ENCODE measurements around the gene PBRM1. TPM values are rescaled to one million over a fixed set of nuclear protein-coding genes. Genes with fewer than 3 reads are reported as not detected.

PBRM1 gene
- total RNA-seq, 1 experiment from 2014 or later: 42.8 TPM

DNA sequence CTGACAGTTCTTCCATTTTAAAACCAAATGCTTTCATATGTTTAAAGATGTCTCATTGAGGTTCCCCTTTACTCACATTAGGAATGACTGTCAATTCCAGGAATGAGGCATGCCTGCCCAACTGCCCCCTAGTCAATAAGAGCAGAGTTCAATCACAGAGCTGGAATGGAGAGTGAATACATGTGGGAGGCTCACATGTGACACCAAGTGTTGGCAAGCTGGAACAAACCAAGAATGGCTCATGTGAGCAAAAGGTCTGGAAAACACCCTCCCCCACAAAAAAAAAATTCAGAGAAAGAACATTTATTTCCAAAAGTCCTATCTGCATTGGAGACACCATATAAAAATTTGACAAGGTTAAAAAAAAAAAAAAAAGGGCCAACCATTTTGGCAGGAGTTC lies 3.7 kb downstream of the PBRM1 start:
- Histone ChIP-seq H3K4me2 (0 out of 2 replicates have a peak overlapping the region, but pooled peaks have one; percentile 28), H3K36me3 (ENCODE audit: low read depth) (peaks cover 25% of the 10 kb centered on the region), H3K79me2 (ENCODE audit: low read depth) (peaks cover 54% of the 10 kb centered on the region), H3K9me2 (ENCODE audit: insufficient read depth) (no peaks in the 10 kb centered on the region), H2AFZ (no peak overlapping the region), H3K27ac (0 out of 2 replicates have a peak overlapping the region, but pooled peaks have one; percentile 16), H3K4me3 (no peak overlapping the region), H4K20me1 (ENCODE audit: insufficient read depth) (peaks cover 6% of the 10 kb centered on the region; the same call in 1 of the 2 replicates), H3K9me3 (ENCODE audit: insufficient read depth, low read depth) (no peaks in the 10 kb centered on the region; the same call in 1 of the 2 replicates), H3K4me1 (replicated peaks; ENCODE audit: insufficient read depth) (peaks cover 24% of the 10 kb centered on the region), H3F3A (ENCODE audit: insufficient read depth, low read depth) (peaks cover 18% of the 10 kb centered on the region; the same call in 1 of the 2 replicates), H3K27me3 (ENCODE audit: insufficient read depth, low read depth) (no peaks in the 10 kb centered on the region)
- ChIA-PET CTCF (no interaction called here), POLR2A (ENCODE audit: unreplicated experiment) (interaction anchor here (0.7 kb wide), 3 partner anchors 240 to 1182 kb away, joined by 3 to 25 read pairs (median 8); no protein-coding TSS in a partner anchor)
- BruUV-seq (replicated peaks): no TSS peak
- intact Hi-C loops (cut with micrococcal nuclease; ENCODE audit: unreplicated experiment): loop anchor here (5.0 kb wide), 1 partner anchor 255 kb away; no protein-coding TSS in a partner anchor
- DNase-seq: peak; percentile 10 to 48
- TF ChIP-seq EZH2 (IDR thresholded peaks at IDR 0.05; ENCODE audit: low read depth): no peak
- TF ChIP-seq, protein P1, sequence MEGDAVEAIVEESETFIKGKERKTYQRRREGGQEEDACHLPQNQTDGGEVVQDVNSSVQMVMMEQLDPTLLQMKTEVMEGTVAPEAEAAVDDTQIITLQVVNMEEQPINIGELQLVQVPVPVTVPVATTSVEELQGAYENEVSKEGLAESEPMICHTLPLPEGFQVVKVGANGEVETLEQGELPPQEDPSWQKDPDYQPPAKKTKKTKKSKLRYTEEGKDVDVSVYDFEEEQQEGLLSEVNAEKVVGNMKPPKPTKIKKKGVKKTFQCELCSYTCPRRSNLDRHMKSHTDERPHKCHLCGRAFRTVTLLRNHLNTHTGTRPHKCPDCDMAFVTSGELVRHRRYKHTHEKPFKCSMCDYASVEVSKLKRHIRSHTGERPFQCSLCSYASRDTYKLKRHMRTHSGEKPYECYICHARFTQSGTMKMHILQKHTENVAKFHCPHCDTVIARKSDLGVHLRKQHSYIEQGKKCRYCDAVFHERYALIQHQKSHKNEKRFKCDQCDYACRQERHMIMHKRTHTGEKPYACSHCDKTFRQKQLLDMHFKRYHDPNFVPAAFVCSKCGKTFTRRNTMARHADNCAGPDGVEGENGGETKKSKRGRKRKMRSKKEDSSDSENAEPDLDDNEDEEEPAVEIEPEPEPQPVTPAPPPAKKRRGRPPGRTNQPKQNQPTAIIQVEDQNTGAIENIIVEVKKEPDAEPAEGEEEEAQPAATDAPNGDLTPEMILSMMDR (conservative IDR thresholded peaks at IDR 0.05): peak; percentile 27; the same call in 1 of the 2 replicates

DNA sequence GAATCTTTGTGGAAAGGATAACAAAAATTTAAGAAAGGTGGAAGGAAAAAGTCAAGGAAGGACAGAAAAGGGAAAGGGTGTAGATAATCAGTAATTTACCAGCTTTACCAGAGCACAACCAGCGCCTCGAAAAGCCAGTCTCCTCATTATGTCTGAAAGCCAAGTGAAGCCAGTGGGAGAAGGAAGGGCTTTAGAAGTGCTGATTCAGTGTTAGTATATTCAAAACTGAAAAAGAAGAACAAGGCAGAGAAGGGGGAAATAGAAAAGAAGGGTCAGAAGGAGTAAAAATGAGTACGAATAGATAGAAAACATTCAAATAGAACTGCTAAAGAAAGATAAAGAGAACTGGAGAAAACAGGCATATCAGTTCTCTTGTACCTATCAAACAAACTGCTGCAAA lies 4.1 kb downstream of the PBRM1 start:
- Histone ChIP-seq H3F3A (ENCODE audit: insufficient read depth, low read depth) (peaks cover 14% of the 10 kb centered on the region; the same call in 1 of the 2 replicates), H4K20me1 (ENCODE audit: insufficient read depth) (peaks cover 2% of the 10 kb centered on the region; the same call in 1 of the 2 replicates), H3K36me3 (ENCODE audit: low read depth) (peaks cover 20% of the 10 kb centered on the region), H3K27ac (0 out of 2 replicates have a peak overlapping the region, but pooled peaks have one; percentile 16), H3K4me1 (replicated peaks; ENCODE audit: insufficient read depth) (peaks cover 22% of the 10 kb centered on the region), H3K79me2 (ENCODE audit: low read depth) (peaks cover 50% of the 10 kb centered on the region), H3K27me3 (ENCODE audit: insufficient read depth, low read depth) (no peaks in the 10 kb centered on the region), H3K9me2 (ENCODE audit: insufficient read depth) (no peaks in the 10 kb centered on the region), H2AFZ (no peak overlapping the region), H3K4me3 (no peak overlapping the region), H3K9me3 (ENCODE audit: insufficient read depth, low read depth) (no peaks in the 10 kb centered on the region; the same call in 1 of the 2 replicates), H3K4me2 (0 out of 2 replicates have a peak overlapping the region, but pooled peaks have one; percentile 28)
- BruUV-seq (replicated peaks): no TSS peak
- intact Hi-C loops (cut with micrococcal nuclease; ENCODE audit: unreplicated experiment): loop anchor here (5.0 kb wide), 1 partner anchor 254 kb away; no protein-coding TSS in a partner anchor
- TF ChIP-seq, protein P1 (conservative IDR thresholded peaks at IDR 0.05): no peak
- TF ChIP-seq EZH2 (IDR thresholded peaks at IDR 0.05; ENCODE audit: low read depth): no peak
- POLR2A ChIA-PET (ENCODE audit: unreplicated experiment): interaction anchor here (0.7 kb wide), 3 partner anchors 240 to 1181 kb away, joined by 3 to 25 read pairs (median 8); no protein-coding TSS in a partner anchor
- CTCF ChIA-PET: no interaction called here
- no peak for DNase-seq

DNA sequence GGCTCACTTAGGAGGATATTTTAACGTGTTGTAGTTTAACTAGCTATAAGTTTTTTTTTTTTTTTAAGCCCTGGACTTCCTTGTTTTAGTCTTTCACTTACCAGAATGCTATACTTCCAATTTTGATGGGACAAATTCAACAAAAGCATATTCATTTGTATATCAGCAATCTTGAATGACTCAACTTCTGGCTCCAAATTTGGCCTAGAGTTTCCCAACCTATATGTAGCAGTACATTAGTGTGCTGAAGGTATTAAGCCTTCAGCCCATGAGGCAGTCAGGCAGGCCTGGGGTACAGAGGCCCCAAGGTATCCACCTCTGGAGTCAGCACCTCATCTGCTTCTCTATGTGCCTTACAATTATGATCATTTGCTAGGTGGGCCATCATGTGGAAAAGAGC lies 5.9 kb downstream of the PBRM1 start:
- no peak for DNase-seq
- Histone ChIP-seq H3K4me2 (no peak overlapping the region), H3K27ac (no peak overlapping the region), H2AFZ (no peak overlapping the region), H3K4me1 (replicated peaks; ENCODE audit: insufficient read depth) (peaks cover 21% of the 10 kb centered on the region), H3F3A (ENCODE audit: insufficient read depth, low read depth) (peaks cover 6% of the 10 kb centered on the region; the same call in 1 of the 2 replicates), H3K79me2 (ENCODE audit: low read depth) (peaks cover 37% of the 10 kb centered on the region), H3K9me3 (ENCODE audit: insufficient read depth, low read depth) (no peaks in the 10 kb centered on the region; the same call in 1 of the 2 replicates), H3K36me3 (ENCODE audit: low read depth) (peaks cover 23% of the 10 kb centered on the region; the same call in 1 of the 2 replicates), H4K20me1 (ENCODE audit: insufficient read depth) (no peaks in the 10 kb centered on the region), H3K9me2 (ENCODE audit: insufficient read depth) (no peaks in the 10 kb centered on the region), H3K4me3 (no peak overlapping the region), H3K27me3 (ENCODE audit: insufficient read depth, low read depth) (no peaks in the 10 kb centered on the region)
- POLR2A ChIA-PET (ENCODE audit: unreplicated experiment): no interaction called here
- intact Hi-C loops (cut with micrococcal nuclease; ENCODE audit: unreplicated experiment): loop anchor here (5.0 kb wide), 1 partner anchor 253 kb away; no protein-coding TSS in a partner anchor
- TF ChIP-seq, protein P1 (conservative IDR thresholded peaks at IDR 0.05): no peak
- TF ChIP-seq EZH2 (IDR thresholded peaks at IDR 0.05; ENCODE audit: low read depth): no peak
- no TSS peak for BruUV-seq (replicated peaks)
- CTCF ChIA-PET: interaction anchor here (0.6 kb wide), 1 partner anchor 39 kb away, joined by 3 read pairs; no protein-coding TSS in a partner anchor
